Small intestine (tissue), 7 donors: ENCODE results near the gene PDE4D. TPM values are rescaled to one million over a fixed set of nuclear protein-coding genes. Genes with fewer than 3 reads are reported as not detected.
A peak's percentile ranks its signal among the peaks of the same experiment; 100 is the strongest.

Source experiments
- DNase-seq, 2 donors: peaks; one replicate each; pipeline versions ENCODE4 v3.0.0 to v3.0.0-alpha.2; 2013
- FAIRE-seq: peaks from 2 replicates; lab custom pipeline; 2012; peaks lifted over from hg19 to GRCh38; lab: Jason Lieb, UNC
- H3K27ac ChIP-seq, 3 donors: one replicate each; pipeline ENCODE4 v1.5.1; 2013; ENCODE audit warnings: low read length in 2 of 3, mild to moderate bottlenecking in 2 of 3, control low read depth in 1 of 3, inconsistent platforms in 1 of 3, low read depth in 1 of 3, moderate library complexity in 1 of 3
- H3K27me3 ChIP-seq, 3 donors: one replicate each; pipeline ENCODE4 v1.6.1; 2013; ENCODE audit warnings: low read length in 3 of 3, inconsistent platforms in 1 of 3; ENCODE audit not compliant: control insufficient read depth in 3 of 3, insufficient read depth in 3 of 3
- H3K36me3 ChIP-seq, 3 donors: one replicate each; pipeline ENCODE4 v1.6.1; 2013; ENCODE audit warnings: low read length in 3 of 3, inconsistent platforms in 1 of 3, low read depth in 1 of 3, mild to moderate bottlenecking in 1 of 3, moderate library complexity in 1 of 3; ENCODE audit not compliant: control insufficient read depth in 3 of 3, insufficient read depth in 2 of 3
- H3K4me1 ChIP-seq, 3 donors: one replicate each; pipeline ENCODE4 v1.6.1; 2013; ENCODE audit warnings: low read length in 2 of 3, inconsistent platforms in 1 of 3, low read depth in 1 of 3, mild to moderate bottlenecking in 1 of 3, moderate library complexity in 1 of 3; ENCODE audit not compliant: control insufficient read depth in 3 of 3, insufficient read depth in 2 of 3
- H3K4me3 ChIP-seq, 3 donors: one replicate each; pipeline ENCODE4 v1.5.1; 2013; ENCODE audit warnings: low read length in 3 of 3, control low read depth in 1 of 3, inconsistent platforms in 1 of 3, low read depth in 1 of 3, mild to moderate bottlenecking in 1 of 3, moderate library complexity in 1 of 3
- H3K9me3 ChIP-seq, 2 donors: one replicate each; pipeline ENCODE4 v1.6.1; 2013; ENCODE audit warnings: low read depth in 1 of 2, low read length in 1 of 2; ENCODE audit not compliant: control insufficient read depth in 2 of 2, insufficient read depth in 1 of 2
- WGBS, 3 donors: extraction: QIAGEN DNeasy Blood & Tissue Kit; methylation state at CpG; one replicate each; pipeline ENCODE4 v1.1.7; 2013; 5-methylcytosine and 5-hydroxymethylcytosine counted together
- polyA plus RNA-seq, 4 donors: library from polyadenylated mRNA; stranded (reverse) in 3 of 4; unstranded in 1 of 4; fragments of 200-250 nt in 3 of 4; fragments of 120-200 nt in 1 of 4; gene quantifications; one replicate each; pipeline versions ENCODE4 v1.2.1 to v1.2.3, GENCODE V29; 2013
- donor health status: healthy with polysubstance abuse.
- donor health status: control.
- donor health status: control.
- donor health status: Bipolar disorder and iron deficiency.
- donor health status: healthy.

The PDE4D gene
- polyA plus RNA-seq, 4 donors, result 2.9 to 16.2 (median 5.3) TPM

DNA sequence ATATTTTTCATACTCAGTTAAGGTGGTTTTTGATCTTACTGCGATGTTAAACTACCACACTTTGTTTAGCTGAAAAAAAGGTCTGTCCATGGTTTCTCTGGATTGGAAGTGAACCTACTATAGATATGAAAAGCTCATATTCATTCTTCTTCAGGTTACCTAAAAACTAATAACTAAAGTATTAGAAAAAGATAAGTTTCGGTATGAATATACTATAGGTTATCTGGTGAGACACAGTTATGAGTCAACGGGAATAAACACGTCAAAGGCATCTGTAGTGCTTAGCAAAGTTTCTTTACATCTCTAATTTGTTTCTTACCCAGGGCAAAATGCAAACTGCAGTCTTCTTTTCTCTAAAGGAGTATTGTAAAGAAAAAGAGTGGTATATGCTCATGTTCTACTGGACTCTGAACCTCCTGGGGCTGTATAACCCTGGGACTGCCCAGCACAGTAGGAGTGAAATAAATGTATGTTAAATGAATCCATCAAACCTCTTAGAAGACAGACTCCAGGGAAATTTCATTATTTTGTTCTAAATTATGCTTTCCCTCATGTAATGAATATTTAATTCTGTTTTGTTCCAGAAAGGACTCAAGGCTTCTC lies 521.9 kb downstream of the PDE4D start:
- H3K4me1 ChIP-seq, result peaks cover 0 to 2% (median 0%) of the 10 kb centered on the region in 3 donors
- FAIRE-seq, result no peak
- H3K36me3 ChIP-seq, result peaks cover 0 to 2% (median 0%) of the 10 kb centered on the region in 3 donors
- 54 to 58% (median 57%) methylated on average over 4 of the region's 4 CpGs for WGBS, 3 donors
- H3K27me3 ChIP-seq, result no peaks in the 10 kb centered on the region
- DNase-seq, result peak in 1 of 2 donors; percentile 65
- no peak overlapping the region for H3K4me3 ChIP-seq
- H3K27ac ChIP-seq, result peak overlapping the region in 1 of 3 donors; percentile 31
- no peaks in the 10 kb centered on the region for H3K9me3 ChIP-seq

- no peaks in the 10 kb centered on the region for H3K9me3 ChIP-seq
- no peak overlapping the region for H3K27ac ChIP-seq
- no peak for FAIRE-seq
- peaks cover 0 to 2% (median 0%) of the 10 kb centered on the region in 3 donors for H3K4me1 ChIP-seq
- H3K4me3 ChIP-seq, result no peak overlapping the region
- DNase-seq, result no peak
- H3K27me3 ChIP-seq, result no peaks in the 10 kb centered on the region
- WGBS, 3 donors, result 87 to 92% (median 91%) methylated on average over 4 of the region's 4 CpGs
- peaks cover 0 to 2% (median 0%) of the 10 kb centered on the region in 3 donors for H3K36me3 ChIP-seq
These were observed 524.6 kb downstream of the PDE4D start for GRCh38 chr5:59368951-59369350.

DNA sequence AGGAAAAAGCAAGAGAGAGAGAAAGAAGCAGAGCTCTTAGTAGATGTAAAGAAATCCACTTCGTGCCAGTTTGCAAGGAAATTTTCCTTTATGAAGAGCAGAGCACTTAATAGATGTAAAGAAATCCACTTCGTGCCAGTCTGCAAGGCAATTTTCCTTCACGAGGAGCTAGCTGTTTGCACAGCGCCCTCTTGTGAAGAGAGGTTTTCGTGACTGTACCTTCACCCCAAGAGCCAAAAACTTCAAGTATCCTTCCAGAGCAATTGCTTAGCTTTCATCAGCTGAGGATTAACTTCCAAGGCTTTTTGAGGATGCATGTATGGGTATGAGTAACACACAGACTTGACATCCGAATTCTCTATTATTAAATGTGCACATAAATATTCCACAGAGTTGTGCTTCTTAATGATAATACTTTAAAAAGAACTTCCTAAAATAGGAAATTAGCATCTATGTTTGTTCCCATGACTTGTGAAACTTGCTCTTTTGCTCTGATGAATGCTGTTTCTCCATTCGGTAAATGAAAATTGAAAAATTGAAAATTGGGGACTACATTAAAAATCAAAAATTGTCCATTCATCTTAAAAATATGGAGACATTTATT lies 525.6 kb downstream of the PDE4D start:
- Histone ChIP-seq H3K36me3 (peaks cover 0 to 2% (median 0%) of the 10 kb centered on the region in 3 donors), H3K27me3 (no peaks in the 10 kb centered on the region), H3K4me3 (no peak overlapping the region), H3K9me3 (no peaks in the 10 kb centered on the region), H3K27ac (no peak overlapping the region), H3K4me1 (peaks cover 0 to 6% (median 0%) of the 10 kb centered on the region in 3 donors)
- 14 to 15% (median 14%) methylated on average over 7 of the region's 7 CpGs for WGBS, 3 donors
- DNase-seq (peak; percentile 68 to 76), FAIRE-seq (no peak)

DNA sequence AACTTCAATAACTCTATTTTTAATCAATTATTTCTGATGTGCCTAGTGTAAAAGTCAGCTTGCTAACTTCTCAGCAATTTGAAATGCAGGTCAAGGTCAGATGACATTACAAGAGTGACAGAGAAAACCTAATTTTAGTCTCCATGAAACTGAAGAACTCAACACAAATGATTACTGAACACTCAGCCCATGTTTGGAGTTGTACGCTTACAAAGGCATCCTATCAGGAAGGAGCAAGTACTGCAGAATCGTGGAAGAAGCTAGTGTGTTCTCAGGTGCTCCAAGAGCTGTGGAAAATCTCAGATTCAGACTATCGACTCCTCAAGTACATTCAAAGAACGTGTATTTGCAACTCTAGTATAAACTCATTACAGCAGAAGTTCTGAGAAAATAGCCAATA lies 526.7 kb downstream of the PDE4D start:
- peaks cover 0 to 4% (median 0%) of the 10 kb centered on the region in 3 donors for H3K4me1 ChIP-seq
- H3K4me3 ChIP-seq, result no peak overlapping the region
- H3K27ac ChIP-seq, result no peak overlapping the region
- no peaks in the 10 kb centered on the region for H3K36me3 ChIP-seq
- FAIRE-seq, result no peak
- H3K27me3 ChIP-seq, result no peaks in the 10 kb centered on the region
- H3K9me3 ChIP-seq, result no peaks in the 10 kb centered on the region
- 84 to 93% (median 90%) methylated on average over 4 of the region's 4 CpGs for WGBS, 3 donors
- DNase-seq, result no peak

DNA sequence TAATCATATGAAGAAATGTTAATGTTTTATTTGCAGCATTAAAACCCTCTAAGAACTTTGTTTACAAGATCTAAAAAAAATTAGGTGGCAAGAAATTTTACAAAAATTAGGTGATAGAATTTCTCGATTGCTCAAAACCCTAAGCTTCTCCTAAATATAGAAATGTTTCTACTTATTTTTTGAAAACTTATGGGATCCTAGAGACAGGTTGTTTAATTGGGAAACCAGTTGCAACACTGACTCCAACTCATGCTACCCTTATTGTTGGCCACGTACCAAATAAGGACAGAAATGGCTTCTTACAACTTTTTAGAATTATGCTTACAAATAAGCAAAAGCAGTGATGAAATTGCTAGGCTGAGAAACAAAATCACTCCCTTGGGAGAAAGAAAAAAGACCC lies 531.1 kb downstream of the PDE4D start:
- no peak overlapping the region for H3K27ac ChIP-seq
- FAIRE-seq, result no peak
- H3K4me3 ChIP-seq, result no peak overlapping the region

GRCh38 chr5:59361454-59361853 lies 532.1 kb downstream of the PDE4D start:
- Histone ChIP-seq H3K4me3 (no peak overlapping the region), H3K36me3 (no peaks in the 10 kb centered on the region), H3K27ac (no peak overlapping the region), H3K27me3 (no peaks in the 10 kb centered on the region), H3K9me3 (no peaks in the 10 kb centered on the region), H3K4me1 (peaks cover 0 to 18% (median 0%) of the 10 kb centered on the region in 3 donors)
- FAIRE-seq (no peak), DNase-seq (peak; percentile 29 to 31)
- WGBS, 3 donors, result 68 to 86% (median 83%) methylated on average over 1 of the region's 1 CpG

More for the DNA sequence above, 531.1 kb downstream of the PDE4D start:
- 86 to 89% (median 88%) methylated on average over 2 of the region's 2 CpGs for WGBS, 3 donors
- Histone ChIP-seq H3K36me3 (no peaks in the 10 kb centered on the region), H3K9me3 (no peaks in the 10 kb centered on the region), H3K4me1 (peaks cover 0 to 10% (median 0%) of the 10 kb centered on the region in 3 donors), H3K27me3 (no peaks in the 10 kb centered on the region)
- DNase-seq, result no peak

- no peak for DNase-seq
- H3K9me3 ChIP-seq, result no peaks in the 10 kb centered on the region
- no peak overlapping the region for H3K27ac ChIP-seq
- H3K4me1 ChIP-seq, result peaks cover 0 to 19% (median 0%) of the 10 kb centered on the region in 3 donors
- no peaks in the 10 kb centered on the region for H3K27me3 ChIP-seq
- no peak for FAIRE-seq
- no peak overlapping the region for H3K4me3 ChIP-seq
- no peaks in the 10 kb centered on the region for H3K36me3 ChIP-seq
- WGBS, 3 donors, result 77 to 89% (median 88%) methylated on average over 7 of the region's 7 CpGs
These were observed 533.4 kb downstream of the PDE4D start for GRCh38 chr5:59360130-59360555.

DNA sequence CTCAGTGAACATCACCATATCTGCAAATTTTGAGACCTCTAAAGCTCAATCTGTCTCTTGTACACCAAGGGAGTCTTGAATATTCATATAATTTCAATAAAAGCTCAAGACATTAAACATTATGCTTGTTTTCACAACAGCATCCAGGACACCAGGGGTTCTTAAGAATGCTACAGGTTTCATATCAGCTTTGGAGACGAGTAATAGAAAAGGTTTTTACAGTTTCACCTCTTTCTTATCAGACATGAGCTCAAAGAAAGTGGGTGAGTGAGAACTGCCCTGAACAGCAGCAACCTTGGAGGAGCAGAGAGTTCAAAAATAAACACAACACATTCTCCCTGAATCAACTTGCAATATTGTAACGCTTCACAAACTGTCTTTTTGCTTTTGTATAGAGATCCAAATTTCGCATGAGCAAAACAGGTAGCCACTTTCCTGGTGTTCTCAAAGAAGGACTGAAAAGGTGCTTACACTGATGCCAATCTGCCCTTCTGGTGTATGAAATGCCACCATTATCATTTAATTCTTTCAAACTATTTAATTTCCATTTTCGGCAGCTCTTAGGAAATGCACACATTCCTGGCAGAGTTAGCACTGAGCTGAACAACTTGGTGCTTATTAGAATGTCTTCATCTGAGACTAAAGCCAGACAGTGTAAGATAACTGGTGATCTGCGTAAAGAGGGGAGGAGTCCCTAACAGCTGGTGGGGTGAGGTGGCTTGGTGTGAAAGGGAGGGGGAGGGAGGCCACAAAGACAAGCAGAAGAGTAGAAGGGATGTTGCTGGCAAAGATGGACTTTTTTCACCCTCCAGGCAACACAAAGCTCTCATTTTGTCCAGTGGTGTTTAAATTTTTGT lies 535.3 kb downstream of the PDE4D start:
- no peaks in the 10 kb centered on the region for H3K27me3 ChIP-seq
- DNase-seq, result peak; percentile 6 to 50
- peak overlapping the region in 2 of 3 donors; percentile 21 to 46 for H3K27ac ChIP-seq
- no peak for FAIRE-seq
- no peak overlapping the region for H3K4me3 ChIP-seq
- peaks cover 0 to 15% (median 0%) of the 10 kb centered on the region in 3 donors for H3K4me1 ChIP-seq
- 53 to 62% (median 54%) methylated on average over 5 of the region's 5 CpGs for WGBS, 3 donors
- no peaks in the 10 kb centered on the region for H3K9me3 ChIP-seq
- H3K36me3 ChIP-seq, result no peaks in the 10 kb centered on the region
